Fibroblast of villous mesenchyme (primary cell): ENCODE results near the gene MAP2K5. TPM values are rescaled to one million over a fixed set of nuclear protein-coding genes. Genes with fewer than 3 reads are reported as not detected.

Experiments
- DNase-seq: peaks from one replicate; pipeline ENCODE4 v3.0.0-alpha.2; 2010; ENCODE audit warnings: low read depth
- H3K4me3 ChIP-seq: 2 replicates; pipeline ENCODE4 v1.5.1; 2011; ENCODE audit warnings: low read depth, mild to moderate bottlenecking, low read length
- CTCF ChIP-seq: IDR thresholded peaks from 2 replicates; pipeline ENCODE4 v1.5.1; 2012; ENCODE audit warnings: low read depth, mild to moderate bottlenecking, low read length; ENCODE audit not compliant: insufficient read depth
- total RNA-seq: library from RNA; depleted of rRNA; stranded (reverse); fragments of >200 nt; gene quantifications from 2 replicates; pipeline ENCODE4 v1.2.3, GENCODE V29; 2012

MAP2K5 gene
- total RNA-seq, 1 donor: 6.9 TPM

- no peak for DNase-seq
- H3K4me3 ChIP-seq: no peak overlapping the region
- no peak for TF ChIP-seq CTCF
Observed at GRCh38 chr15:67605871-67606270, 63.4 kb downstream of the MAP2K5 start.

DNA sequence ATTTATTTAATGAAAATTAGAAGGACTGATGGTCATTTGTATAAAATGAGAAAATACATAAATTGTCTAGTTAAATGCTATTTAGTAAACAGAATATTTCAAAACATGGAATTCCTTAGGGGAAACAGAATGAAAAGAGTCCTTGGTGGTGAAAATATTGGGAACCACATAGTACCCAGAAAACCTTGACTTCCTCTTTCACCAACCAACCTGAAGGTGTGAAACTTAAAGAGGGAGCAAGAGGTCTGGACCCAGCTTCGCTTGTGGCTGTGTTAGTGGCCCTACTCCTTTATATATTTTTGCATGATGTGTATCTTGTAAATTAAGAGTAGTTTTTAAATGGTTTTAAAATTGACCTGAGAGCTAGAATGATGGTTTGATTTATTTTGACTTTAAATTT lies 64.2 kb downstream of the MAP2K5 start:
- H3K4me3 ChIP-seq: no peak overlapping the region
- no peak for DNase-seq
- TF ChIP-seq CTCF: no peak

- DNase-seq: no peak
- no peak for TF ChIP-seq CTCF
- no peak overlapping the region for H3K4me3 ChIP-seq
Observed at GRCh38 chr15:67607329-67607728, 64.8 kb downstream of the MAP2K5 start.

DNA sequence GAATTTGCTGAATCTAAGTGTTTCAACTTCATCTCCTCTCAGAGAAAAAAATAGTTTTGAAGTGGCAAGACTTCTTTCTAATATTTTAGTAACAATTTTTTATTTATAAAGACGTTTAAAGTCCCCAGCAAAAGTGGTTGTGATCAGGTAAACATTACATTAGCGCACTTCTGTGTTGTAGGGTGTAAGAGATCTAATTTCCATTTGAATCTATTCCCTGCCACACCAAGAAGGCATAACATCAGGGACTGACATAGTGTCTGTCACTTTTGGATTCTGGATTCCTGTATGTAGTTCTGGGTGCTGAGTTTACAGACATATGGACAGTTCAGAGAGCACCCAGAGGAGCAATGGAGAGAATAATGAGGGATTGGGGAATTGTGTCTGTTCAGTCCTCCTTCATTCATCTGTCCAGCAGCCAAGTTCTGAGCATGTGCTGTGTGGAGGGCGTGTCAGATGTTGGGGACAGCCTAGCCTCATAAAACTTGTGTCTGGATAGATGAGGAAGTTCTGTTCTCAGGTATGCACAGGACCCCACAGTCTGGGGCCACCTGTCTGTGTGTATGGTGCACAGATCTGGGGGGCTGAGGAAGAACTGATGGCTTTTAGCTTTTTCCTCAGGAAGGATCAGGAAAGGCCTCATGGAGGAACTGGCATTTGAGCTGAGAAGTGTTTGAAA lies 65.6 kb downstream of the MAP2K5 start:
- no peak for DNase-seq
- TF ChIP-seq CTCF: no peak
- H3K4me3 ChIP-seq: no peak overlapping the region

DNA sequence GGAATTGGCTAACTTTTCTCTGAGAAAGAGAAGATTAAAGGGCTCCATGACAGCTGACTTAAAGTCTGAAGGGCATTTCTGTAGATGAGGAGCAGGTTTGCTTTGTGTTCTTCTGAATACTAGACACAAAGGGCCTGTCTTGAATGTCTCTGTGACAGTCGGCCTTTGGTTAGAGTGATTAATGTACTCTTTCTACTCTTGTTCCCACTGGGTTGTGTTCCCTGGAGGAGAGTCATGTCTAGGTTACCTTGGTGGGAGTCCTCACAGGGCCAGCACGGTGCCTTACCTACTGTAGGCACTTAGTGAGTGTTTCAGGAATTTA lies 66.1 kb downstream of the MAP2K5 start:
- no peak overlapping the region for H3K4me3 ChIP-seq
- no peak for TF ChIP-seq CTCF
- no peak for DNase-seq

GRCh38 chr15:67611370-67612369 lies 69.2 kb downstream of the MAP2K5 start:
- TF ChIP-seq CTCF: no peak
- peak; percentile 76 for DNase-seq
- H3K4me3 ChIP-seq: no peak overlapping the region
